HG03558 (cell line): Measurements from ENCODE around the gene ENTR1.
"Not testable (repeated sequence)": the region's sequence is repeated elsewhere in the genome, so short reads cannot be mapped to it uniquely, and the experiment has no call there.

Source experiments
- ATAC-seq: cut with Tn5 transposase; IDR thresholded peaks from one replicate; pipeline ENCODE4 v1.9.1; 2021; ENCODE audit warnings: moderate number of reproducible peaks; ENCODE audit not compliant: unreplicated experiment; ENCODE audit errors: extremely low read depth

Gene ENTR1

GRCh38 chr9:136423432-136424146 lies 13.2 kb upstream of the ENTR1 start:
- no peak for ATAC-seq

DNA sequence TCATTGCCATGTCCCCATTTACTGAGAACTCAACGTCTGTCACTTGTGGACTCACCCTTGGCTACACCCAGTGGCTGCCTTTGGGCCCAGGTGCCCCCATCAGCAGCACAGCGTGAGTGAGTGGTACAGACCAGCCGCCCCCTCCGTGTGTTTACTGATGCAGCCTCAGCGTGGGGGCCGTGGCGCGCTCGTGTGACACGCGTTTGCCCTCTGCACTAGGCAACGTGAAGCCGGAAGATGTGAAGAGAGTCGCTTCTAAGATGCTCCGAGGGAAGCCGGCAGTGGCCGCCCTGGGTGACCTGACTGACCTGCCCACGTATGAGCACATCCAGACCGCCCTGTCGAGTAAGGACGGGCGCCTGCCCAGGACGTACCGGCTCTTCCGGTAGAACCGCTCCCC lies 12.5 kb upstream of the ENTR1 start:
- no peak for ATAC-seq

- no peak for ATAC-seq
Observed at GRCh38 chr9:136421791-136422190, 11.4 kb upstream of the ENTR1 start.

- ATAC-seq: no peak
Observed at GRCh38 chr9:136419092-136419420, 8.6 kb upstream of the ENTR1 start.

DNA sequence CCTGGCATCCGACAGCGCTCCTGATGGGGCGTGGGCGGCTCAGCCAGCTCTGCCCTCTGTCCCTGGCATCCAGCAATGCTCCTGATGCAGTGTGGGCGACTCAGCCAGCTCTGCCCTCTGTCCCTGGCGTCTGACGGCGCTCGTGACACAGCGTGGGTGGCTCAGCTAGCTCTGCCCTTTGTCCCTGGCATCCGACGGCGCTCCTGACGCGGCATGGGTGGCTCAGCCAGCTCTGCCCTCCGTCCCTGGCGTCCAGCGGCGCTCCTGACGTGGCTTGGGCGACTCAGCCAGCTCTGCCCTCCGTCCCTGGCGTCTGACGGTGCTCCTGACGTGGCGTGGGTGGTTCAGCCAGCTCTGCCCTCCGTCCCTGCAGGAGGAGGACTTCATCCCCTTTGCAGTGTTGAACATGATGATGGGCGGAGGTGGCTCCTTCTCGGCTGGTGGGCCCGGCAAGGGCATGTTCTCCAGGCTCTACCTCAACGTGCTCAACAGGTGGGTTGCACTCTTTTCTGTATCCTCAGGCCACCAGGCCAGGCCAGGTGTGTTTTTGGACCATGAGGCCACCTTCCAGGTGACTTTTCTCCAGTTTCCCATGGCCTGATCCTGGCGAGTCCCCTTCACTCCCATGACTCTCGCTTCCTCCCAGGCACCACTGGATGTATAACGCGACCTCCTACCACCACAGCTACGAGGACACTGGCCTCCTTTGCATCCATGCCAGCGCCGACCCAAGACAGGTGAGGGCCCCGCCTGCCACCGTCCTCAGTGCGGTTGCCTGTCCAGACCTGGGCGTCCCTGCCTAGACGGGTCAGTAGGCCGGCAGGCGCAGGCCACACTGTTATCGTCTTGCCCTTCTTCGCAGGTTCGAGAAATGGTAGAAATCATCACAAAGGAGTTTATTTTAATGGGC lies 8.0 kb upstream of the ENTR1 start:
- no peak for ATAC-seq

GRCh38 chr9:136416914-136417313 lies 6.5 kb upstream of the ENTR1 start:
- ATAC-seq: no peak

DNA sequence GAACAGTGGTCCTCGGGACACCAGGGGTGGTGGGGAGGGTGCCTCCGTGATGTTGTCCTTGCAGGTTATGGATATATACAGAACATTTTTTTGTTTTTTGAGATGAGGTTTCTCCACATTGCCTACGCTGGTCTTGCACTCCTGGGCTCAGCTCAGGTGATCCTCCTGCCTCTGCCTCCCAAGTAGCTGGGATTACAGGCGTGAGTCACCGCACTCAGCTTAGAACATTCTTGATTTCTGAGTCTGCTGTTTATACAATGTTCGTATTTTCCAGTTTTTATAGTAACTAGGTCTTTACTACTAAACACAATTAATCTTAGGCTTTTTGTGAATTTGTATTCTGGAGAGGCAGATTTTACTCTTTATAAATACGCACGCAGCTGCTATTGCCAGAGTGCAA lies 6.0 kb upstream of the ENTR1 start:
- no peak for ATAC-seq

DNA sequence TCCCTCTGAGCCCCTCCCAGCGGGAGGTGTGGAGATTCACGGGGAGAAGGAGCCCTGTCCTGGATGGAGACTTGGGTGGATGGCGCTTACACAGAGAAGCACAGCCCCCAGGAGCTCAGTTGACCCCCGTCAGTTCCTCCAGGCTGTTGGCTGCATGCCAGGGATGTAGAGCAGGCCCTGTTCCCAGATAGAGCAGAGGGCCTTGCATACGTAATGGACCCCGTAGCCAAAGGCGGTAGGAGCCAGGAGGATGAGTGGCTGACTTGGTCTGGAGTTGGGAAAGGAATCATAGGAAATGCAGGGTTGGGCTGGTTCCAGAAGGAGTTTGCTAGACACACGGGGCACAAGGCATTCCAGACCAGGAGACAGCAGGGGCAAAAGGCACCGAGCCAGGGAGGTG lies 2.5 kb upstream of the ENTR1 start:
- no peak for ATAC-seq

- no peak for ATAC-seq
Observed at GRCh38 chr9:136411378-136411777, 964 bp upstream of the ENTR1 start.

DNA sequence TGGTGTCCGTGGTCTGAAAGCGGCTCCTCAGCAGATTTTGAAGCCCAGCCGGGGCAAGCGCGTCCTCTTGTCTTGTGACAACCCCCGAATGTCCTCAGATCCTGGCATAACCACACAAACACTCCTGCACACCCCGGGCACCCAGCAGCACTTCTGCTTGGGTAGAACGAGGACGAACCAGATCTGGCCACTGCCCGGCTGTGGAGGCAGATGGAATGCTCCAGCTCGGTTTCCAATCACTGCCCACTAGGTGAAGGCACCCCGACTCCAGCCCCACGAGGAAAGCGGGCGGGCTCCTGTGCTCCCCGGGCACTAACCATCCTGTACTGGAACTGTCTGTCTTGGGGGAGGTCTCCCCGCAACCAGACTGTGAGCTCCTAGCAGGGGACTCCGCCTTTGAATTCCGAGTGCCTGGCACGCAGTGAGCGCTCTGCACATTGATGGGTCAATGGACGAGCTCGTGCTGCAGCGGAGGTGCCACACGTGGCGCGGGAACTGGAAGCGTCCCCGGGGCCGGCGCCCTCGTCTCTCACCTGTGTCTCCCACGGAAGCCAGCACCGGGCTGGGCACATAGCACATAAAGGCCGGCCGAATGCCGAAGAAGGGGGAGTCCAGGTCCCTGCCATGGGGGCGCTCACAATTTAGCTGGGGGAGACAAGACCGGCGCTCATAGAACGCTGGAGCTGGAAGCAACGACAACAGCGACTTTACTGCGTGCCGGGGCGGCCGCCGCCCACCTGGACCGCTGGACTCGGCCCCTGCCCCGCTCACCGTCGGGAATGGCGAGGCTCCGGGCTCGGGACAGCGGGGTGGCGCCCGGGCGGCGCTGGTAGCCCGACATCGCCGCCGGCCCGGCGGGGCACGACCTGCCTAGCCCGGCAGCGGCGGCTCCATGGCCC lies 608 bp downstream of the ENTR1 start:
- no peak for ATAC-seq

GRCh38 chr9:136407911-136408310 lies 2.5 kb downstream of the ENTR1 start:
- ATAC-seq: no peak

DNA sequence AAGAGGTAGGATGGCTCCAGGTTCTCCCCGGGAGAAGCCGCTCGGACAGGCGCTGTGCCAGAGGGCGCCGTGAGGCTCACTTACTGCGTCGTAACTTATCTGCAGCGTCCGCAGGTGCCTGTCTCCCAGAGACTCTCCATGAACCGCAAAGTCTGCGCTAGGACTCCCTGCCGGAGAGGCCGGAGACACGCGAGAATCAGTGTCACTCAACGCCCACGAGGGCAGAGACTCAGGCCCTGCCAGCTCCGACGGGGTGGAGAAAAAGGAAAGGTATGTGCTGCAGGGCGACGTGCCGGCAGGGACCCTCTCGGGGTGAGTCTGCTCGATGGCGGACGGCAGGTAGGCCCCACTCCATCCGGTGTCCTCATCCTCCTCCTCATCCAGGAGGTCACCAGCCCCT lies 3.4 kb downstream of the ENTR1 start:
- not testable (repeated sequence) for ATAC-seq

GRCh38 chr9:136405904-136406303 lies 4.5 kb downstream of the ENTR1 start:
- ATAC-seq: not testable (repeated sequence)

DNA sequence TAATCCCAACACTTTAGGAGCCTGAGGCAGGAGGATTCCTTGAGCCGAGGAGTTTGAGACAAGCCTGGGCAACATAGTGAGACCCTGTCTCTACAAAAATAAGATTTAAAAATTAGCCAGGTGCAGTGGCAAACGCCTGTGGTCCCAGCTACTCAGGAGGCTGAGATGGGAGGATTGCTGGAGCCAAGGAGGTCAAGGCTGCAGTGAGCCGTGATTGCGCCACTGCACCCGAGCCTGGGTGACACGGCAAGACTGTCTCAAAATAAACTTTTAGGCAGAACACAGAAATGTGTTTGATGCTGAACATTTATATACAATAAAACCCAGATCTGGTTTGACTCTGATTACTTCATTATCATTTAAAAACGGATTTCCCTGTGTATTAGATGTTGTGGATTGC lies 4.9 kb downstream of the ENTR1 start:
- ATAC-seq: no peak

DNA sequence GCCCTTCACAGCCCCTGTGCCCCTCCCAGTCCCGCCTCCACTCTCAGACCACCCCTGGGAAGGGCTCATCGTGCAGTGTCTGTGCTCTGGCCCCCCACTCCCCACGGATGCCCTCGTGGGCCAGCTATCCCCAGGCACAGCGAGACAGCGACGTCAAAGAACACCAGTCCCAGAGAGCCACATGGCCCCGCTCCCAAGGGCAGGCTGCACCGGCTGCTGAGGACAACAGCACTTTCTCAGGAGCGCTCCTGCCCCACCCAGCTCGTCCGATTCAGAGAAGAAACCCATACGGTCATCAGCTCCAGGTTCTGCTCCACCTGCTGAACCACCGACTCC lies 5.6 kb downstream of the ENTR1 start:
- no peak for ATAC-seq

GRCh38 chr9:136403915-136404800 lies 6.3 kb downstream of the ENTR1 start:
- ATAC-seq: no peak

DNA sequence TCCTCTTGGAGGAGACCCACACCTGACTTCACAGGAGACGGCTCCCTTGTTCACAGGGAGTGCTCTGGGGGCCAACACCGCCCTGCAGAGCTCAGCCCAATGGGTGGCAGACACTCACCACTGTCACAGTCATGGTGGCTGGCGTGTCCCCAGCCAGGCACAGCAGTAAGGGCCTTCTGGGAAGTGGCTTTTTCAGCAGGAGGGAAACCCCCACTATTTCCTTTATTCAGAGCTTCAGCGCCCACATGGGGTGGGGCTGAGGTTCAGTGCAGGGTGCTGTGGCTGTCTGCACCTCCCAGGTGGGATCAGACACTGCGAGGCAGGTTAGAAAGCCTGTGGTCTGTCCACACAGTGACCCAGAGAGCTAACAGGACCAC lies 6.9 kb downstream of the ENTR1 start:
- no peak for ATAC-seq

DNA sequence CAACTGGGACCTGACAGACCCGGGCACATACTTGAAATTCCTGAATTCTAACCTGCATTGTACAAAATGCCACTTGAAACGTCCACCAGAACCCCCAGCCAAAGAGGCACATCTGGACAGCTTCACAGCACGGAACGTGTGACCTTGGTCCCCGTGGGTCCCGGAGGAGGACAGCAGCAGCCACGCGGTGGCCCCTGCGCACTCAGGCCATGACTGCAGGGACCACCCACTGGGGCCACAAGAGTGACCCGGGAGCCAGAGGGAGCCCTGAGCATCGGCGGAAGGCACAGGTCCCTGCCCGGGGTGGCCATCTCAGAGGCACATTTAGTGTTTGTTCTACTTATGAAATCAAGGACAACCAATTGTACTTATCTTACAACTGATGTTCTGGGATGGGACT lies 8.3 kb downstream of the ENTR1 start:
- ATAC-seq: no peak

- no peak for ATAC-seq
Observed at GRCh38 chr9:136401173-136401922, 9.1 kb downstream of the ENTR1 start.
